Measurements from ENCODE around the gene RCVRN. TPM values are rescaled to one million over a fixed set of nuclear protein-coding genes. Genes with fewer than 3 reads are reported as not detected.

Gene RCVRN
- total and polyA plus RNA-seq, 9 of the 15 experiments (the other 6 are each of a cell fraction or from before 2014, with no cell fraction given) = not detected

GRCh38 chr17:9900784-9901183 lies 4.3 kb downstream of the RCVRN start:
- H3K4me2 ChIP-seq (ENCODE audit: insufficient read depth, low read length) = no peak overlapping the region
- CTCF ChIA-PET (ENCODE audit: low intra/inter-chr PET ratio) = no interaction called here
- TF ChIP-seq ZNF76 (CRISPR knock-in tag; IDR thresholded peaks at IDR 0.05; ENCODE audit: borderline replicate concordance) (no peak), ZNF518B (CRISPR knock-in tag; IDR thresholded peaks at IDR 0.05) (no peak), GABPB1 (CRISPR knock-in tag; IDR thresholded peaks at IDR 0.05) (no peak), ARID2 (IDR thresholded peaks at IDR 0.05) (no peak), ZNF707 (CRISPR knock-in tag; conservative IDR thresholded peaks at IDR 0.05) (no peak), ZFP1 (CRISPR knock-in tag; IDR thresholded peaks at IDR 0.05) (no peak), EWSR1 (IDR thresholded peaks at IDR 0.05; ENCODE audit: borderline replicate concordance, low read depth, partially characterized antibody) (no peak), ZBTB40 (IDR thresholded peaks at IDR 0.05) (no peak), ZBTB40 (CRISPR knock-in tag; IDR thresholded peaks at IDR 0.05) (no peak), KAT2B (IDR thresholded peaks at IDR 0.05; ENCODE audit: low read depth, low read length) (no peak), ZNF165 (CRISPR knock-in tag; IDR thresholded peaks at IDR 0.05; ENCODE audit: borderline replicate concordance) (no peak)

More at GRCh38 chr17:9900784-9901183, 4.3 kb downstream of the RCVRN start:
- H3K4me1 ChIP-seq (replicated peaks in 1 of 2; ENCODE audit: control insufficient read depth in 2 of 2, insufficient read depth in 2 of 2, low read length in 2 of 2) = no peaks in the 10 kb centered on the region
- DNase-seq (ENCODE audit: extremely low read depth in 1 of 4, low spot score in 3 of 4) (no peak), FAIRE-seq (no peak), ATAC-seq (no peak)
- POLR2A ChIA-PET = interaction anchor here (0.7 kb wide), 1 partner anchor 29 kb away, joined by 3 read pairs; no protein-coding TSS in a partner anchor
- no peak overlapping the region for H3K9ac ChIP-seq (ENCODE audit: insufficient read depth in 1 of 2, low read depth in 2 of 2, low read length in 2 of 2)
- H3K36me3 ChIP-seq (ENCODE audit: control insufficient read depth, insufficient read depth, low read length) = no peaks in the 10 kb centered on the region
- no peak overlapping the region for H3K27ac ChIP-seq (ENCODE audit: extremely low read depth, low read depth, low read length)
- H3K27me3 ChIP-seq (ENCODE audit: control insufficient read depth in 2 of 2, insufficient read depth in 2 of 2, low read length in 2 of 2) = peaks cover 0 to 10% of the 10 kb centered on the region in 2 experiments; a peak in 2 of 5 replicates
- WGBS (ENCODE audit: insufficient coverage, low coverage, missing lambda C conversion rate) = 0% methylated on average over 6 of the region's 8 CpGs
- H3K9me3 ChIP-seq (replicated peaks; ENCODE audit: control insufficient read depth, insufficient read depth, low read depth, low read length) = no peaks in the 10 kb centered on the region
- in situ Hi-C loops (cut with MboI) (no loop called here), intact Hi-C loops (cut with micrococcal nuclease) (no loop called here)
- no peaks in the 10 kb centered on the region for H3K79me2 ChIP-seq (ENCODE audit: control insufficient read depth, insufficient read depth, low read length)
- no peaks in the 10 kb centered on the region for H4K20me1 ChIP-seq (replicated peaks; ENCODE audit: control insufficient read depth, insufficient read depth, low read length)
- no peaks in the 10 kb centered on the region for H3K9me1 ChIP-seq (ENCODE audit: control insufficient read depth, insufficient read depth, low read length)
- H3K4me3 ChIP-seq = no peak overlapping the region
- no TSS peak for BruUV-seq (replicated peaks)
- no peak overlapping the region for H2AFZ ChIP-seq (ENCODE audit: low read depth, low read length)

Data from K562 (cell line).